HCT116 (cell line): Measurements from ENCODE around the gene NFKB2. TPM values are rescaled to one million over a fixed set of nuclear protein-coding genes. Genes with fewer than 3 reads are reported as not detected.

Experiments used
- ATAC-seq: fragments of 200-7000 bp; cut with Tn5 transposase; 2 replicates; pipeline ENCODE4 v1.9.1; 2020; ENCODE audit warnings: mild to moderate bottlenecking, moderate library complexity
- BruUV-seq: library from RNA; stranded (reverse); fragments of 400-500 nt; replicated peaks from 2 replicates; lab custom pipeline; 2021; lab: Mats Ljungman, UMichigan
- CTCF ChIA-PET: fragments of 300-600 bp; sonication (Branson Sonifier 250); formaldehyde crosslinking; loops from one replicate; lab custom pipeline; 2021; ENCODE audit warnings: antibody characterized with exemption; lab: Charles Lee
- POLR2A ChIA-PET: fragments of 300-600, 350-600 bp; sonication (Branson Sonifier 250); formaldehyde crosslinking; loops from one replicate; lab custom pipeline; 2021; ENCODE audit warnings: antibody characterized with exemption; lab: Charles Lee
- RAD21 ChIA-PET, 2 experiments: fragments of 300-600 bp; sonication (Branson Sonifier 250); formaldehyde crosslinking; loops; one replicate each; lab custom pipeline; 2023; ENCODE audit warnings: low total read pairs in 2 of 2; ENCODE audit not compliant: uncharacterized antibody in 2 of 2, unreplicated experiment in 2 of 2, low non-redundant PET in 1 of 2; lab: Charles Lee
- DNase-seq: peaks from one replicate; pipeline ENCODE4 v3.0.0-alpha.2; 2010; ENCODE audit warnings: low read depth, low spot score
- H2AFZ ChIP-seq: fragments of 200-600 bp; shearing (Covaris generic), sonication (generic); 2 replicates; pipeline ENCODE4 v1.6.1; 2017; ENCODE audit warnings: low read depth, mixed run types, mixed read lengths, antibody characterized with exemption, low read length; ENCODE audit not compliant: poor library complexity, severe bottlenecking
- H3K27ac ChIP-seq: 2 replicates; pipeline ENCODE4 v1.5.1; 2012; ENCODE audit warnings: low read depth, low read length
- H3K27me3 ChIP-seq: fragments of 200-600 bp; sonication (generic); 2 replicates; pipeline ENCODE4 v1.6.1; 2016; ENCODE audit warnings: mixed run types, low read length, mixed read lengths; ENCODE audit not compliant: insufficient read depth
- H3K36me3 ChIP-seq, 2 experiments: fragments of 200-500 bp in 1 of 2; fragments of 200-600 bp in 1 of 2; sonication (Bioruptor generic) in 1 of 2; sonication (generic) in 1 of 2; 2 replicates each; pipeline versions ENCODE4 v1.5.1 to v1.6.1; 2014 to 2016; ENCODE audit warnings: low read length in 2 of 2, inconsistent platforms in 1 of 2, mixed read lengths in 1 of 2, mixed run types in 1 of 2; ENCODE audit not compliant: insufficient read depth in 2 of 2, control insufficient read depth in 1 of 2
- H3K4me1 ChIP-seq, 2 experiments: fragments of 200-600 bp in 1 of 2; sonication (generic) in 1 of 2; 2 replicates each; pipeline versions ENCODE4 v1.5.1 to v1.6.1; 2012 to 2017; ENCODE audit warnings: low read length in 2 of 2, inconsistent platforms in 1 of 2, mild to moderate bottlenecking in 1 of 2, mixed read lengths in 1 of 2, mixed run types in 1 of 2, moderate library complexity in 1 of 2; ENCODE audit not compliant: insufficient read depth in 2 of 2, control insufficient read depth in 1 of 2
- H3K4me2 ChIP-seq: fragments of 200-600 bp; sonication (generic); 2 replicates; pipeline ENCODE4 v1.6.1; 2017; ENCODE audit warnings: mixed run types, low read length, mixed read lengths
- H3K4me3 ChIP-seq, 2 experiments: fragments of 200-600 bp in 1 of 2; sonication (generic) in 1 of 2; replicated peaks in 1 of 2; 2 replicates each; pipeline ENCODE4 v1.5.1; 2011 to 2016; ENCODE audit warnings: low read length in 2 of 2, control low read depth in 1 of 2, low read depth in 1 of 2, mild to moderate bottlenecking in 1 of 2, mixed read lengths in 1 of 2, mixed run types in 1 of 2
- H3K79me2 ChIP-seq: fragments of 200-600 bp; sonication (generic); 2 replicates; pipeline ENCODE4 v1.6.1; 2017; ENCODE audit warnings: mild to moderate bottlenecking, mixed run types, low read length, moderate library complexity, mixed read lengths; ENCODE audit not compliant: insufficient read depth
- H3K9ac ChIP-seq: fragments of 200-600 bp; sonication (generic); 2 replicates; pipeline ENCODE4 v1.6.1; 2016; ENCODE audit warnings: low read length, mixed read lengths
- H3K9me2 ChIP-seq: fragments of 200-600 bp; sonication (generic), shearing (Covaris generic); 2 replicates; pipeline ENCODE4 v1.6.1; 2017; ENCODE audit warnings: mixed run types, mild to moderate bottlenecking, moderate library complexity; ENCODE audit not compliant: insufficient read depth
- H3K9me3 ChIP-seq, 2 experiments: fragments of 200-500 bp in 1 of 2; fragments of 200-600 bp in 1 of 2; sonication (Bioruptor generic) in 1 of 2; sonication (generic) in 1 of 2; 2 replicates each; pipeline ENCODE4 v1.6.1; 2014 to 2017; ENCODE audit warnings: low read length in 2 of 2, mixed read lengths in 2 of 2, inconsistent platforms in 1 of 2, low read depth in 1 of 2, mild to moderate bottlenecking in 1 of 2, mixed run types in 1 of 2, moderate library complexity in 1 of 2; ENCODE audit not compliant: control insufficient read depth in 1 of 2, insufficient read depth in 1 of 2
- H4K20me1 ChIP-seq: fragments of 200-600 bp; sonication (generic), shearing (Covaris generic); 2 replicates; pipeline ENCODE4 v1.6.1; 2017; ENCODE audit warnings: mixed run types, mild to moderate bottlenecking, moderate library complexity; ENCODE audit not compliant: insufficient read depth
- CBX3 ChIP-seq: IDR thresholded peaks from 2 replicates; pipeline ENCODE4 v1.6.1; 2012; ENCODE audit warnings: low read depth
- CEBPB ChIP-seq: IDR thresholded peaks from 2 replicates; pipeline ENCODE4 v1.6.1; 2012; ENCODE audit warnings: low read depth
- EGR1 ChIP-seq: IDR thresholded peaks from 2 replicates; pipeline ENCODE4 v1.6.1; 2012; ENCODE audit warnings: low read depth
- ELF1 ChIP-seq: IDR thresholded peaks from 2 replicates; pipeline ENCODE4 v1.6.1; 2012; ENCODE audit warnings: low read depth, borderline replicate concordance
- FOSL1 ChIP-seq: IDR thresholded peaks from 2 replicates; pipeline ENCODE4 v1.6.1; 2012; ENCODE audit warnings: low read depth
- JUND ChIP-seq: IDR thresholded peaks from 2 replicates; pipeline ENCODE4 v1.6.1; 2012
- POLR2A ChIP-seq: IDR thresholded peaks from 2 replicates; pipeline ENCODE4 v1.7.0; 2011; ENCODE audit warnings: borderline replicate concordance; ENCODE audit not compliant: insufficient read depth, insufficient read length; ENCODE audit errors: extremely low read depth
- RAD21 ChIP-seq: IDR thresholded peaks from 2 replicates; pipeline ENCODE4 v1.6.1; 2012; ENCODE audit warnings: low read depth, mild to moderate bottlenecking
- SIN3A ChIP-seq: IDR thresholded peaks from 2 replicates; pipeline ENCODE4 v1.6.1; 2012; ENCODE audit warnings: low read depth
- SRF ChIP-seq: IDR thresholded peaks from 2 replicates; pipeline ENCODE4 v1.6.1; 2012; ENCODE audit warnings: low read depth
- TCF7L2 ChIP-seq: IDR thresholded peaks from 2 replicates; pipeline ENCODE4 v1.7.0; 2011; ENCODE audit warnings: borderline replicate concordance, inconsistent platforms; ENCODE audit not compliant: insufficient read depth, insufficient read length; ENCODE audit errors: extremely low read depth
- ZFX ChIP-seq: fragments of 450-650 bp; IDR thresholded peaks from 2 replicates; pipeline ENCODE4 v1.6.1; 2017
- ZNF274 ChIP-seq: fragments of 200-500 bp; sonication (Bioruptor generic); IDR thresholded peaks from 2 replicates; pipeline ENCODE4 v1.6.1; 2014; ENCODE audit warnings: mild to moderate bottlenecking, low read depth, low read length, inconsistent platforms
- intact Hi-C: fragments of 100-400 bp; cut with micrococcal nuclease; formaldehyde crosslinking; loops from 2 replicates; pipeline ENCODE4 v1.10.0; 2022
- total RNA-seq: library from RNA; stranded (reverse); gene quantifications from one replicate; pipeline ENCODE4 v1.2.1, GENCODE V29; 2021; ENCODE audit not compliant: unreplicated experiment
- TF ChIP-seq, protein P1 (sequence below): IDR thresholded peaks from 2 replicates; pipeline ENCODE4 v1.6.1; 2011; ENCODE audit warnings: mild to moderate bottlenecking, low read length, moderate library complexity; ENCODE audit not compliant: insufficient replicate concordance; ENCODE audit errors: extremely low read depth
- TF ChIP-seq, protein P2 (sequence below): IDR thresholded peaks from 2 replicates; pipeline ENCODE4 v1.6.1; 2012; ENCODE audit warnings: low read depth
- TF ChIP-seq, protein P3 (sequence below): IDR thresholded peaks from 2 replicates; pipeline ENCODE4 v1.6.1; 2012

NFKB2 gene
- total RNA-seq, 1 experiment from 2014 or later, result 115 TPM

DNA sequence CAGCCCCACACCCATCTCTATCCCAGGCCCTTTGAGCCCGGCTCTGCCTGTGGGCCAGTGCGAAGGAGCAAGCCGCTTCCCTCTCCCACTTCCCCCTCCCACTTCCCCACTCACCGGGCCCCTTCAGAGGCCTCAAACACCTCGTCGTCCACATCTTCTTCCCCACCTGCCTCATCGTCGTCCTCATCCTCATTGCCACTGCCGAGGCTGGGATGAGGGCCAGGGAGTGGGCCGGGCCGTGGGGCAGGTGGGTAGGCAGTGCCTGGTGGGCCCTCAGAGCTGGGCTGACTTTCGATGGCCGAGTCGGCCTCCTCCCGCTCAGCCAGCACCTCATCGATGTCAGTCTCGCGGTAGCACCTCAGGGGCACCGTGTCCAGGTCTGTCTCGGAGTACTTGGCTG lies 19.2 kb downstream of the NFKB2 start:
- ChIA-PET POLR2A (no interaction called here), RAD21 (no interaction called here), CTCF (interaction anchor here (1.0 to 1.2 kb wide), 2 partner anchors 16 to 184 kb away, joined by 3 to 4 read pairs; no protein-coding TSS in a partner anchor)
- no TSS peak for BruUV-seq
- TF ChIP-seq CEBPB (no peak), RAD21 (no peak), POLR2A (no peak), SIN3A (no peak), SRF (no peak), EGR1 (no peak), ZNF274 (no peak), ZFX (no peak), JUND (no peak), CBX3 (no peak), FOSL1 (no peak), ELF1 (no peak), TCF7L2 (no peak)
- TF ChIP-seq, protein P1, sequence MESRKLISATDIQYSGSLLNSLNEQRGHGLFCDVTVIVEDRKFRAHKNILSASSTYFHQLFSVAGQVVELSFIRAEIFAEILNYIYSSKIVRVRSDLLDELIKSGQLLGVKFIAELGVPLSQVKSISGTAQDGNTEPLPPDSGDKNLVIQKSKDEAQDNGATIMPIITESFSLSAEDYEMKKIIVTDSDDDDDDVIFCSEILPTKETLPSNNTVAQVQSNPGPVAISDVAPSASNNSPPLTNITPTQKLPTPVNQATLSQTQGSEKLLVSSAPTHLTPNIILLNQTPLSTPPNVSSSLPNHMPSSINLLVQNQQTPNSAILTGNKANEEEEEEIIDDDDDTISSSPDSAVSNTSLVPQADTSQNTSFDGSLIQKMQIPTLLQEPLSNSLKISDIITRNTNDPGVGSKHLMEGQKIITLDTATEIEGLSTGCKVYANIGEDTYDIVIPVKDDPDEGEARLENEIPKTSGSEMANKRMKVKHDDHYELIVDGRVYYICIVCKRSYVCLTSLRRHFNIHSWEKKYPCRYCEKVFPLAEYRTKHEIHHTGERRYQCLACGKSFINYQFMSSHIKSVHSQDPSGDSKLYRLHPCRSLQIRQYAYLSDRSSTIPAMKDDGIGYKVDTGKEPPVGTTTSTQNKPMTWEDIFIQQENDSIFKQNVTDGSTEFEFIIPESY, result no peak
- TF ChIP-seq, protein P2, sequence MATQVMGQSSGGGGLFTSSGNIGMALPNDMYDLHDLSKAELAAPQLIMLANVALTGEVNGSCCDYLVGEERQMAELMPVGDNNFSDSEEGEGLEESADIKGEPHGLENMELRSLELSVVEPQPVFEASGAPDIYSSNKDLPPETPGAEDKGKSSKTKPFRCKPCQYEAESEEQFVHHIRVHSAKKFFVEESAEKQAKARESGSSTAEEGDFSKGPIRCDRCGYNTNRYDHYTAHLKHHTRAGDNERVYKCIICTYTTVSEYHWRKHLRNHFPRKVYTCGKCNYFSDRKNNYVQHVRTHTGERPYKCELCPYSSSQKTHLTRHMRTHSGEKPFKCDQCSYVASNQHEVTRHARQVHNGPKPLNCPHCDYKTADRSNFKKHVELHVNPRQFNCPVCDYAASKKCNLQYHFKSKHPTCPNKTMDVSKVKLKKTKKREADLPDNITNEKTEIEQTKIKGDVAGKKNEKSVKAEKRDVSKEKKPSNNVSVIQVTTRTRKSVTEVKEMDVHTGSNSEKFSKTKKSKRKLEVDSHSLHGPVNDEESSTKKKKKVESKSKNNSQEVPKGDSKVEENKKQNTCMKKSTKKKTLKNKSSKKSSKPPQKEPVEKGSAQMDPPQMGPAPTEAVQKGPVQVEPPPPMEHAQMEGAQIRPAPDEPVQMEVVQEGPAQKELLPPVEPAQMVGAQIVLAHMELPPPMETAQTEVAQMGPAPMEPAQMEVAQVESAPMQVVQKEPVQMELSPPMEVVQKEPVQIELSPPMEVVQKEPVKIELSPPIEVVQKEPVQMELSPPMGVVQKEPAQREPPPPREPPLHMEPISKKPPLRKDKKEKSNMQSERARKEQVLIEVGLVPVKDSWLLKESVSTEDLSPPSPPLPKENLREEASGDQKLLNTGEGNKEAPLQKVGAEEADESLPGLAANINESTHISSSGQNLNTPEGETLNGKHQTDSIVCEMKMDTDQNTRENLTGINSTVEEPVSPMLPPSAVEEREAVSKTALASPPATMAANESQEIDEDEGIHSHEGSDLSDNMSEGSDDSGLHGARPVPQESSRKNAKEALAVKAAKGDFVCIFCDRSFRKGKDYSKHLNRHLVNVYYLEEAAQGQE, result no peak
- TF ChIP-seq, protein P3, sequence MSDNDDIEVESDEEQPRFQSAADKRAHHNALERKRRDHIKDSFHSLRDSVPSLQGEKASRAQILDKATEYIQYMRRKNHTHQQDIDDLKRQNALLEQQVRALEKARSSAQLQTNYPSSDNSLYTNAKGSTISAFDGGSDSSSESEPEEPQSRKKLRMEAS, result no peak
- H3K27me3 ChIP-seq, result peaks cover 3% of the 10 kb centered on the region; the same call in 1 of the 2 replicates
- no peak for ATAC-seq
- no peaks in the 10 kb centered on the region for H4K20me1 ChIP-seq
- intact Hi-C loops, result no loop called here
- H3K9me2 ChIP-seq, result no peaks in the 10 kb centered on the region
- no peak overlapping the region for H3K4me3 ChIP-seq
- DNase-seq, result no peak
- no peak overlapping the region for H3K9ac ChIP-seq
- no peaks in the 10 kb centered on the region for H3K36me3 ChIP-seq
- no peaks in the 10 kb centered on the region for H3K9me3 ChIP-seq
- H3K79me2 ChIP-seq, result no peaks in the 10 kb centered on the region
- no peak overlapping the region for H3K27ac ChIP-seq
- H2AFZ ChIP-seq, result no peak overlapping the region
- peaks cover 5 to 14% of the 10 kb centered on the region in 2 experiments for H3K4me1 ChIP-seq
- H3K4me2 ChIP-seq, result no peak overlapping the region
